WTC11 (cell line): ENCODE data around the gene LIN7A.
A peak's percentile ranks its signal among the peaks of the same experiment; 100 is the strongest.

ENCODE experiments used
- ATF3 ChIP-seq: sonication (generic); formaldehyde crosslinking; conservative IDR thresholded peaks from 2 replicates; pipeline ENCODE4 v1.8.1; 2022; ENCODE audit warnings: mild to moderate bottlenecking, missing genetic modification reagents
- CREB1 ChIP-seq: sonication (generic); formaldehyde crosslinking; IDR thresholded peaks from 2 replicates; pipeline ENCODE4 v1.8.0; 2023; ENCODE audit warnings: mild to moderate bottlenecking, missing genetic modification reagents
- GABPB1 ChIP-seq: sonication (generic); formaldehyde crosslinking; IDR thresholded peaks from 2 replicates; pipeline ENCODE4 v1.8.1; 2023; ENCODE audit warnings: mild to moderate bottlenecking, missing genetic modification reagents
- MXD4 ChIP-seq: fragments of 250-450 bp; sonication (Bioruptor Pico); IDR thresholded peaks from 2 replicates; pipeline ENCODE4 v1.8.0; 2021; ENCODE audit warnings: mild to moderate bottlenecking, moderate library complexity, borderline replicate concordance
- NFE2L1 ChIP-seq: sonication (generic); formaldehyde crosslinking; IDR thresholded peaks from 2 replicates; pipeline ENCODE4 v1.8.1; 2023; ENCODE audit warnings: missing genetic modification reagents
- NR1H2 ChIP-seq: sonication (generic); formaldehyde crosslinking; IDR thresholded peaks from 2 replicates; pipeline ENCODE4 v1.9.0; 2021; ENCODE audit warnings: mild to moderate bottlenecking, moderate library complexity, missing genetic modification reagents
- TEAD4 ChIP-seq: sonication (generic); formaldehyde crosslinking; IDR thresholded peaks from 2 replicates; pipeline ENCODE4 v1.8.0; 2022; ENCODE audit warnings: mild to moderate bottlenecking, missing genetic modification reagents
- TP53 ChIP-seq: sonication (generic); formaldehyde crosslinking; IDR thresholded peaks from 2 replicates; pipeline ENCODE4 v1.8.1; 2023; ENCODE audit warnings: mild to moderate bottlenecking, missing genetic modification reagents
- TF ChIP-seq, protein P1 (sequence below): fragments of 250-450 bp; sonication (Bioruptor Pico); IDR thresholded peaks from 2 replicates; pipeline ENCODE4 v1.8.0; 2021; ENCODE audit warnings: mild to moderate bottlenecking
- TF ChIP-seq, protein P2 (sequence below): fragments of 200-600 bp; IDR thresholded peaks from 2 replicates; pipeline ENCODE4 v1.8.0; 2022; ENCODE audit warnings: antibody characterized with exemption
- TF ChIP-seq, protein P3 (sequence below): sonication (generic); formaldehyde crosslinking; IDR thresholded peaks from 2 replicates; pipeline ENCODE4 v1.8.1; 2022; ENCODE audit warnings: low read depth, mild to moderate bottlenecking, moderate library complexity, missing genetic modification reagents, borderline replicate concordance
- TF ChIP-seq, protein P4 (sequence below): sonication (generic); formaldehyde crosslinking; IDR thresholded peaks from 2 replicates; pipeline ENCODE4 v1.8.0; 2023; ENCODE audit warnings: mild to moderate bottlenecking, missing genetic modification reagents

DNA sequence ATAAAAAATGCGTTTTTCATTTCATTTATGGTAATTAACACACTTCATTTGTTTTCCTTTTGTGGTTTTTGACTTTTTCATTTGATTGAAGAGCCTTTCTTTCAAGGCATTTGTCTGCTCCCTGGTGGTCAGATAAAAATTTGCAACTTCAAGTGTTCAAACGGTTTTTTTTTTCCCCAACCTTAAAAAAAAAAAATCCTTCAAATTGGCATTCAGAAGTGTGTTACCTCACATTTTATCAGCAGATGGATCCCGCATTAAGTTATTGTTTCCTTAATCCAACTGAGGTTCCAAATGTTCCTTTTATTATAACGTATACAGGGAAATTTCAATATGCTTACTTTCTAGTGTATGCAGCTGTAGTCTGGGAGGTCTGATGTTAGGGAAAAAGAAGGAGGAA lies 173.9 kb downstream of the LIN7A start:
- TF ChIP-seq TP53: no peak
- TF ChIP-seq NFE2L1: no peak
- no peak for TF ChIP-seq MXD4
- TF ChIP-seq ATF3: no peak
- no peak for TF ChIP-seq GABPB1 (CRISPR knock-in tag)
- no peak for TF ChIP-seq CREB1 (CRISPR knock-in tag)
- no peak for TF ChIP-seq TEAD4
- TF ChIP-seq, protein P1, sequence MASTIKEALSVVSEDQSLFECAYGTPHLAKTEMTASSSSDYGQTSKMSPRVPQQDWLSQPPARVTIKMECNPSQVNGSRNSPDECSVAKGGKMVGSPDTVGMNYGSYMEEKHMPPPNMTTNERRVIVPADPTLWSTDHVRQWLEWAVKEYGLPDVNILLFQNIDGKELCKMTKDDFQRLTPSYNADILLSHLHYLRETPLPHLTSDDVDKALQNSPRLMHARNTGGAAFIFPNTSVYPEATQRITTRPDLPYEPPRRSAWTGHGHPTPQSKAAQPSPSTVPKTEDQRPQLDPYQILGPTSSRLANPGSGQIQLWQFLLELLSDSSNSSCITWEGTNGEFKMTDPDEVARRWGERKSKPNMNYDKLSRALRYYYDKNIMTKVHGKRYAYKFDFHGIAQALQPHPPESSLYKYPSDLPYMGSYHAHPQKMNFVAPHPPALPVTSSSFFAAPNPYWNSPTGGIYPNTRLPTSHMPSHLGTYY (CRISPR knock-in tag): no peak
- TF ChIP-seq, protein P2, sequence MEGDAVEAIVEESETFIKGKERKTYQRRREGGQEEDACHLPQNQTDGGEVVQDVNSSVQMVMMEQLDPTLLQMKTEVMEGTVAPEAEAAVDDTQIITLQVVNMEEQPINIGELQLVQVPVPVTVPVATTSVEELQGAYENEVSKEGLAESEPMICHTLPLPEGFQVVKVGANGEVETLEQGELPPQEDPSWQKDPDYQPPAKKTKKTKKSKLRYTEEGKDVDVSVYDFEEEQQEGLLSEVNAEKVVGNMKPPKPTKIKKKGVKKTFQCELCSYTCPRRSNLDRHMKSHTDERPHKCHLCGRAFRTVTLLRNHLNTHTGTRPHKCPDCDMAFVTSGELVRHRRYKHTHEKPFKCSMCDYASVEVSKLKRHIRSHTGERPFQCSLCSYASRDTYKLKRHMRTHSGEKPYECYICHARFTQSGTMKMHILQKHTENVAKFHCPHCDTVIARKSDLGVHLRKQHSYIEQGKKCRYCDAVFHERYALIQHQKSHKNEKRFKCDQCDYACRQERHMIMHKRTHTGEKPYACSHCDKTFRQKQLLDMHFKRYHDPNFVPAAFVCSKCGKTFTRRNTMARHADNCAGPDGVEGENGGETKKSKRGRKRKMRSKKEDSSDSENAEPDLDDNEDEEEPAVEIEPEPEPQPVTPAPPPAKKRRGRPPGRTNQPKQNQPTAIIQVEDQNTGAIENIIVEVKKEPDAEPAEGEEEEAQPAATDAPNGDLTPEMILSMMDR: peak; percentile 62
- no peak for TF ChIP-seq NR1H2 (CRISPR knock-in tag)
- TF ChIP-seq, protein P3, sequence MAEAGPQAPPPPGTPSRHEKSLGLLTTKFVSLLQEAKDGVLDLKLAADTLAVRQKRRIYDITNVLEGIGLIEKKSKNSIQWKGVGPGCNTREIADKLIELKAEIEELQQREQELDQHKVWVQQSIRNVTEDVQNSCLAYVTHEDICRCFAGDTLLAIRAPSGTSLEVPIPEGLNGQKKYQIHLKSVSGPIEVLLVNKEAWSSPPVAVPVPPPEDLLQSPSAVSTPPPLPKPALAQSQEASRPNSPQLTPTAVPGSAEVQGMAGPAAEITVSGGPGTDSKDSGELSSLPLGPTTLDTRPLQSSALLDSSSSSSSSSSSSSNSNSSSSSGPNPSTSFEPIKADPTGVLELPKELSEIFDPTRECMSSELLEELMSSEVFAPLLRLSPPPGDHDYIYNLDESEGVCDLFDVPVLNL (CRISPR knock-in tag): no peak
- TF ChIP-seq, protein P4, sequence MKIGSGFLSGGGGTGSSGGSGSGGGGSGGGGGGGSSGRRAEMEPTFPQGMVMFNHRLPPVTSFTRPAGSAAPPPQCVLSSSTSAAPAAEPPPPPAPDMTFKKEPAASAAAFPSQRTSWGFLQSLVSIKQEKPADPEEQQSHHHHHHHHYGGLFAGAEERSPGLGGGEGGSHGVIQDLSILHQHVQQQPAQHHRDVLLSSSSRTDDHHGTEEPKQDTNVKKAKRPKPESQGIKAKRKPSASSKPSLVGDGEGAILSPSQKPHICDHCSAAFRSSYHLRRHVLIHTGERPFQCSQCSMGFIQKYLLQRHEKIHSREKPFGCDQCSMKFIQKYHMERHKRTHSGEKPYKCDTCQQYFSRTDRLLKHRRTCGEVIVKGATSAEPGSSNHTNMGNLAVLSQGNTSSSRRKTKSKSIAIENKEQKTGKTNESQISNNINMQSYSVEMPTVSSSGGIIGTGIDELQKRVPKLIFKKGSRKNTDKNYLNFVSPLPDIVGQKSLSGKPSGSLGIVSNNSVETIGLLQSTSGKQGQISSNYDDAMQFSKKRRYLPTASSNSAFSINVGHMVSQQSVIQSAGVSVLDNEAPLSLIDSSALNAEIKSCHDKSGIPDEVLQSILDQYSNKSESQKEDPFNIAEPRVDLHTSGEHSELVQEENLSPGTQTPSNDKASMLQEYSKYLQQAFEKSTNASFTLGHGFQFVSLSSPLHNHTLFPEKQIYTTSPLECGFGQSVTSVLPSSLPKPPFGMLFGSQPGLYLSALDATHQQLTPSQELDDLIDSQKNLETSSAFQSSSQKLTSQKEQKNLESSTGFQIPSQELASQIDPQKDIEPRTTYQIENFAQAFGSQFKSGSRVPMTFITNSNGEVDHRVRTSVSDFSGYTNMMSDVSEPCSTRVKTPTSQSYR (CRISPR knock-in tag): no peak
